ENCODE results near the gene DMD.
"Not testable (repeated sequence)": the region's sequence is repeated elsewhere in the genome, so short reads cannot be mapped to it uniquely, and the experiment has no call there.

Gene DMD

DNA sequence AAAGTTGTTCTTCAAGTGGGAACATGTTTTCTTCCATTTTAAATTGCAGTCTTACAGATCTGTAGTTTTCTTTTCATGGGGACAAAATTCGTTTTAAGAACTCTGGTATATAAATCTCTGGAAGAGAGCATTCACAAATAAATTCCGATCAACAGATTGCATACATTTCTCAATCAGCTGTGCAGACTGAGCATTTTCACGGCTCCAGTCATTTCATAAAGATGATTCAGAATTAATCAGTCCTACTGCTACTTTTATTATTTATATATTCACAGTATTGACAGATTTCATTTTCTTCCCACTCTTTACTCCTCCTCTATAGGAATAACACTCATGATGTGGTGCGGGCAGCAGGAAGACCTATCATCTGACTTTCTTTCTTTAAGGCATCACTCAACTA, 1604.6 kb downstream of the DMD start:
- H3K9me3 Mint-ChIP-seq, result no peaks in the 10 kb centered on the region
- H3K4me1 Mint-ChIP-seq, result no peaks in the 10 kb centered on the region
- H3K36me3 Mint-ChIP-seq, result no peaks in the 10 kb centered on the region
- H3K27me3 Mint-ChIP-seq, result no peaks in the 10 kb centered on the region
- H3K27ac Mint-ChIP-seq, result no peak overlapping the region
- H3K4me3 Mint-ChIP-seq, result no peak overlapping the region

DNA sequence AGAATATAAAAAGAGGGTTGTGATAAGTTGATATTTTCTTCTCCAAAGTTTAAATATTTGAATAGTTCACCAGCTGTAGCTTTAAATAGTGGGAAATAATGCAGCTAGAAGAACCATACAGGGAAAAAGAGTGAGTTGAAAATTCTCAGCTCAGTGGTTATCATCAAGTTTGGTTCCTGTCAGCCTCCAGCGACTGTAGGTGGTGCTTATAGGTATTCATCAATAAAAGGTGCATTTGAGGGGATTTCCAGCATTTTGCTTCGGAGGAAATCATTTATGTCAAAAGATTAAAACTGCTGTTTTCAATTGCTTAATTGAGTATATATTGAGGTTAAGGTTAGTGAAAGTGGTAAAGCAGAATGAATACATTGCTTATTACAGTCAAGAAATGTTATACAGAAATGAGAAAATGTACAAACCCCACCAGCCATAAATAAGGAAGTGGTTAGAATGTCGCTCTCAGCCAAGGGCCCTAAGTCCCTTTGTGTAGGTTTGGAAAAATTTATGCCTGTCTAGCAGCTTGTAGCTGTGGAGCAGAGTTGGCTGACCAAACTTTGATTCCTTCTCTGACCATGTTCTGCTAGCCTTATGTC, 1606.6 kb downstream of the DMD start:
- H3K27me3 Mint-ChIP-seq, result no peaks in the 10 kb centered on the region
- H3K9me3 Mint-ChIP-seq, result no peaks in the 10 kb centered on the region
- no peak overlapping the region for H3K27ac Mint-ChIP-seq
- no peak overlapping the region for H3K4me3 Mint-ChIP-seq
- H3K4me1 Mint-ChIP-seq, result no peaks in the 10 kb centered on the region
- no peaks in the 10 kb centered on the region for H3K36me3 Mint-ChIP-seq

DNA sequence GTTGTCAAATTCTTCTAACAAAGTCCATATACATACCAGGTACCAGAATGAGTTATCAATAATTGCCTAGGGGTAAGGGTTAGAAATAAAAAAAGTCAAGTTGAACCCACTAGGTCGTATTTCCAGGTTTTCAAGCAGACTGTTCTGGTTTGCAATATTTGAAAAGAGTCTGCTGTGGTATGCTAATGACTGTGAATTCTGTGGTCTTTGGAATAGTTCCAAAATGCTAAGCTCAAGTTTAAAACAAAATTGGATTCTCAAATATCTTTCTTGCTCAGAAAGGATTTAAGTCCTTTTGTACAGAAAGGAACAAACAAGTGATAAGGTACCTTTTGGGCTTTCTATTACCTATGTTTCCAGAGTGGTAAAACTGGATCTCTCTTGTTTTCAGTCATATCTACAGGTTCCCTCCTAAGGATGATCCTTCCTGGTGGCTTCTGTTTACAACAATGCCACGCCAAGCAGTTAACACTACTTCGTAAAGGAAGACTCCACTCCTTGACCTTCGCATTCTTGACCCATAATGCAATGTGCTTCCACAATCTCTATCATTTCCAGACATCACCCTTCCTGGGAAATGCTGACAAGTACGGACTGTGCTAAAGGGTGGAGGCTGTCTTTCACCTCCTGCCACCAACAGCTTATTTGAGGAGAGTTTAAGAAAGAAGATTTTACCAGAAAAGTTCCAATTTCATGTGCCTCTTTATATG, 1607.8 kb downstream of the DMD start:
- Mint-ChIP-seq H3K27me3 (no peaks in the 10 kb centered on the region), H3K4me3 (no peak overlapping the region), H3K27ac (no peak overlapping the region), H3K36me3 (no peaks in the 10 kb centered on the region), H3K9me3 (no peaks in the 10 kb centered on the region), H3K4me1 (no peaks in the 10 kb centered on the region)

- H3K9me3 Mint-ChIP-seq, result no peaks in the 10 kb centered on the region
- H3K27me3 Mint-ChIP-seq, result no peaks in the 10 kb centered on the region
- H3K4me3 Mint-ChIP-seq, result no peak overlapping the region
- no peaks in the 10 kb centered on the region for H3K4me1 Mint-ChIP-seq
- H3K36me3 Mint-ChIP-seq, result no peaks in the 10 kb centered on the region
- H3K27ac Mint-ChIP-seq, result no peak overlapping the region
These were observed 1610.5 kb downstream of the DMD start for GRCh38 chrX:31600823-31601222.

DNA sequence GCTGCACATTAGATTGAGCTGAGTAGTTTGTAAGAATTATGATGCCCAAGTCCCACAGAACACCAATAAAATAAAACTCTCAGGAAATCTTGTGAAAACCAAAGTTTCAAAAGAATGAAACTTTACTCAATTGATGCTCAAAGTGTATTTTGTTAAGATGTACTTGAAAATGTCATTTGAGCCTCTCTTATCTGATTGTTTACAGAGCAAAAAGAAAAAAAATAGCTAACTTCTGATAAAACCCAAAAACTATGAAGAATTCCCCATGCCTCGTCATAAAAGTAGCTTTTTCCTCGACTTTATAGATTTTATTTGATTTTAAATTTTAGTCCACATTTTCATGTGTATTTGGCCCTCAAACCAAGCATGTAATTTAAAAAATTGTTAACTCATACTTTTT, 1618.0 kb downstream of the DMD start:
- no peak overlapping the region for H3K27ac Mint-ChIP-seq
- no peaks in the 10 kb centered on the region for H3K4me1 Mint-ChIP-seq
- H3K27me3 Mint-ChIP-seq, result no peaks in the 10 kb centered on the region
- no peaks in the 10 kb centered on the region for H3K9me3 Mint-ChIP-seq
- H3K36me3 Mint-ChIP-seq, result no peaks in the 10 kb centered on the region
- H3K4me3 Mint-ChIP-seq, result no peak overlapping the region

DNA sequence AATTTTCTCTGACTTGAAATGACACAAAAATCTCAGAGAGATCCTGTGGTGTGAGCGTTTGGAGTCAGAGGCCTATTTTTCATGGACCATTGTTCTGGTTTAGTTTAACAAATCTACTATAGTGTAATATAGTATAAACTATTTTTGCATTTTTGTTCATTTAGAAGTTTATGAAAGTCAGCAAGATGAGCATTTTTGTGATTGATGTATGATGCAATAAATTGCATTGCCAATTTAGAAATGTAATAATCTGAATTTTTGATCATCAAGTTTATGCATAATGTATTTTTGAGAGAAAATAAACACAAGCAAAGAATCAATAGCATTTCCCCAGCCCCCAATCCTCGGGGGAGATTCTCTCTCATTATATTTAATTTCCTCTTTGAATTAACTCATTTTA, 1620.0 kb downstream of the DMD start:
- no peaks in the 10 kb centered on the region for H3K9me3 Mint-ChIP-seq
- no peak overlapping the region for H3K4me3 Mint-ChIP-seq
- no peaks in the 10 kb centered on the region for H3K36me3 Mint-ChIP-seq
- no peaks in the 10 kb centered on the region for H3K27me3 Mint-ChIP-seq
- no peak overlapping the region for H3K27ac Mint-ChIP-seq
- no peaks in the 10 kb centered on the region for H3K4me1 Mint-ChIP-seq

DNA sequence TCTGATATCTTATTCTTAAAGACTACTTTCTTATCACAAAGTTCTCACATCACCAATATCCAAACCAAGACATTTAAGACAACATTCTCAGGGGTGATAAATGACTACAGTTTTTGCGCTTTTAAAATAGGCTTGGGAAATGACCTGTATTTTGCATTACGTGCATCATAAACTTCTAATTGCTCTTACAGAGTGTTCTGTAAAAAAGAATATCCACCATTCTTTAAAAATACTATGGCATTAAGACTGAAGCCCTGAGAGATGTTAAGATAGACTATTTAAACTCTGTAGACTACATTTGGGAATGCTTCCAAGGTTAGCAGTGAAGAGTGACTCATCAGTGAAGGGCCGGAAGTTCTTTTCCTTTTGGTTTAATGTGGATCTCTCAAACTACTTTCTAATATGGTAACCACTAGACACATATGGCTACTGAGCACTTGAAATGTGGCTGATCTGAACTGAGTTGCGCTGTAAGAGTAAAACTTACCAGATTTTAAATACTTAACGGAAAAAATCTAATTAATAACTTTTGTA, 1620.7 kb downstream of the DMD start:
- H3K27ac Mint-ChIP-seq, result no peak overlapping the region

DNA sequence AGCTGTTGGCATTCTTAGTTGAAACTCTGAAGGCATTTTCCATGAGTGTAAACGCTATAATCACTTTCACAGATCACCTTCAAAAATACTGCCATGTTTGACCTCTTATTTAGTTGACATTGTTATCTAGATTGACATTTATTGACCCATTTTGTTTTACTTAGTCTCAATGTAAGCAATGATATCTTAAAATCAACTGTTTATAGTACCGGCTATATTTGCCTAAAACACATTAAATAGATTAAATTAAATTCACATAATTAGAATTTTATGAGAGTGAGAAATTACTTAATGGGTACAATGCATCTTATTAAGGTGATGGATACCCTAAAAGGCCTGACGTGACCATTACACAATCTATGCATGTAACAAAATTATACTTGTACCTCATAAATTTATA, 1621.8 kb downstream of the DMD start:
- Mint-ChIP-seq H3K36me3 (no peaks in the 10 kb centered on the region), H3K27me3 (no peaks in the 10 kb centered on the region), H3K9me3 (no peaks in the 10 kb centered on the region), H3K4me1 (no peaks in the 10 kb centered on the region), H3K27ac (no peak overlapping the region), H3K4me3 (no peak overlapping the region)

More for the DNA sequence above, 1620.7 kb downstream of the DMD start:
- Mint-ChIP-seq H3K4me1 (no peaks in the 10 kb centered on the region), H3K36me3 (no peaks in the 10 kb centered on the region), H3K27me3 (no peaks in the 10 kb centered on the region), H3K4me3 (no peak overlapping the region), H3K9me3 (no peaks in the 10 kb centered on the region)

DNA sequence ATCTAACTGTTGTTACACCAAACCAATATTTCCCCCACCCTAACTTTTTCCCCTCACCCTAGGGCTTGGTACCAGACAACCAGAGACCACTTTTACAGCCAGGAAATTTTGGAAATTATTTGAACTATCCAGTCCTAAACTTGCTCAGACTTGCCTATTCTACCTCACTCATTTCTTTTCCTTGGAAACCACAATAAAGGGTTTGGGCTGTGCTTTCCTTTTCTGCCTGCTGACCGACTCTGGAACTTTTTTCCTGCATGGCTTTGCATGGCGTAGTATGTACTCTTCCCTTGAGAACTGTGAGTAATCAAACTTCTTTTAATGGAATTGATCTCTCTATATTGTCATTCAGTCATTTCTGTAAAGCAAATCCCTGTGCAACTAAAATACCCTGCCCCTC, 1623.0 kb downstream of the DMD start:
- H3K4me3 Mint-ChIP-seq, result no peak overlapping the region
- no peaks in the 10 kb centered on the region for H3K9me3 Mint-ChIP-seq
- H3K27me3 Mint-ChIP-seq, result no peaks in the 10 kb centered on the region
- H3K36me3 Mint-ChIP-seq, result no peaks in the 10 kb centered on the region
- no peaks in the 10 kb centered on the region for H3K4me1 Mint-ChIP-seq
- no peak overlapping the region for H3K27ac Mint-ChIP-seq

DNA sequence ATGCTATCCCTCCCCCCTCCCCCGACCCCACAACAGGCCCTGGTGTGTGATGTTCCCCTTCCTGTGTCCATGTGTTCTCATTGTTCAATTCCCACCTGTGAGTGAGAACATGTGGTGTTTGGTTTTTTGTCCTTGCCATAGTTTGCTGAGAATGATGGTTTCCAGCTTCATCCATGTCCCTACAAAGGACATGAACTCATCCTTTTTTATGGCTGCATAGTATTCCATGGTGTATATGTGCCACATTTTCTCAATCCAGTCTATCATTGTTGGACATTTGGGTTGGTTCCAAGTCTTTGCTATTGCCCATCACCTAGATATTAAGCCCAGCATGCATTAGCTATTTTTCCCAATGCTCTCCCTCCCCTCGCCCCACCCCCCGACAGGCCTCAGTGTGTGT, 1627.5 kb downstream of the DMD start:
- H3K36me3 Mint-ChIP-seq, H3K9me3 Mint-ChIP-seq, H3K27me3 Mint-ChIP-seq, H3K27ac Mint-ChIP-seq, H3K4me1 Mint-ChIP-seq, H3K4me3 Mint-ChIP-seq: not testable (repeated sequence)

DNA sequence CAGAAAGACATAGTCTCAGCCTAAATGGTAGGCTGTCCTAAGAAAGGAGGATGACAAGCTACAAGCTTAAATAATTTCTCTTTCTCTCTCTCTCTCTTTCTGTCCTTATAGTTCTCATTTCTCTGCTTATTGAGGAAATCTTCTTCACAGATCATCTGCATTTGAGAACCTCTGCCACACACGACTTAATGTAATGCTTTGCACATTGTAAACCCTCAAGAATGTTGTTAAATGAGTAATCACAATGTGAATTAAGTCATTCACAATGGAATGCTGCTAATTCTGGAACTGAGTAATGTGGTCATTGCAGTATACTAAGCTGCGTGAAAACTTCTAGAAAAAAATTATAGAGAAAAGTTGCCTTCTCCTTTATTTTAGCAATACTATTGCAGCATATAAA, 1630.6 kb downstream of the DMD start:
- H3K36me3 Mint-ChIP-seq, result no peaks in the 10 kb centered on the region
- no peak overlapping the region for H3K27ac Mint-ChIP-seq
- H3K9me3 Mint-ChIP-seq, result no peaks in the 10 kb centered on the region
- no peaks in the 10 kb centered on the region for H3K27me3 Mint-ChIP-seq
- no peak overlapping the region for H3K4me3 Mint-ChIP-seq
- H3K4me1 Mint-ChIP-seq, result no peaks in the 10 kb centered on the region

DNA sequence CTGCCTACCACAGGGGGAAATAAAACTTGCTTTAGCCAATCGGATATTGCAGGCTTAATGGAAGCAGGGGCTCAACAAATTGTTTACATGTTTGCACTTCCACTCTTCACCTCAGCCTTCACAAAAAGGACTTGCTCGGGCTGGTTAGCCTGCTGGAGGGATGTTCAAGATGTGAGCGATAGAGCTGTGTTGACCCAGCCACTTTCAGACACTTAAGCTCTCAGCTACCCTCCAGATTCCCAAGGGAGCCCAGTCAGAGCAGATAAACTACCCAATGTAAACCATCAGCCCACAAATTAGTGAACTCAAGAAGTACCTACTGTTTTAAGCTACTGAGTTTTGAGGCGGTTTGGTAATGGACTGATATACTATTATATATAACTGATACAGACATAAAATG, 1631.1 kb downstream of the DMD start:
- no peak overlapping the region for H3K27ac Mint-ChIP-seq
- no peaks in the 10 kb centered on the region for H3K36me3 Mint-ChIP-seq
- no peaks in the 10 kb centered on the region for H3K27me3 Mint-ChIP-seq
- H3K4me3 Mint-ChIP-seq, result no peak overlapping the region
- no peaks in the 10 kb centered on the region for H3K9me3 Mint-ChIP-seq
- no peaks in the 10 kb centered on the region for H3K4me1 Mint-ChIP-seq

DNA sequence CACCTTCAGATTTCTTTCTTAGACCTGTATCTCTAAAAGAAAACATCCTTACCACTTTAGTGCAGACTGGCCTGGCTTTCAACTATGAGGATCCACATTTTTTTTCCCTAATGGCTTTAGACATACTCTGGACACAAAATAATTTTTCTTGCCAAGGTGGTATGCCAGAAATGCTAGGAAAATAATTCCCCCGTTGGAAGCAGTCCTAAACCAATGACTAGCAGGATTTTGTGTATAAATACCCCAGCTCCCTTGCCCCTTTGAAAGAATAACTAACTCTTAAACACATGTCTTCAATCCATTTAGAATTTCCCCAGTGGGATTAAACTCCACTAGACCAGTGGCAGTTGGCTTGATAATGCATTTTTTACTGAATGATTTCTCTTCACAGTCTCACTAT, 1639.0 kb downstream of the DMD start:
- Mint-ChIP-seq H3K27ac (no peak overlapping the region), H3K4me3 (no peak overlapping the region), H3K27me3 (no peaks in the 10 kb centered on the region), H3K4me1 (no peaks in the 10 kb centered on the region), H3K36me3 (no peaks in the 10 kb centered on the region), H3K9me3 (no peaks in the 10 kb centered on the region)

DNA sequence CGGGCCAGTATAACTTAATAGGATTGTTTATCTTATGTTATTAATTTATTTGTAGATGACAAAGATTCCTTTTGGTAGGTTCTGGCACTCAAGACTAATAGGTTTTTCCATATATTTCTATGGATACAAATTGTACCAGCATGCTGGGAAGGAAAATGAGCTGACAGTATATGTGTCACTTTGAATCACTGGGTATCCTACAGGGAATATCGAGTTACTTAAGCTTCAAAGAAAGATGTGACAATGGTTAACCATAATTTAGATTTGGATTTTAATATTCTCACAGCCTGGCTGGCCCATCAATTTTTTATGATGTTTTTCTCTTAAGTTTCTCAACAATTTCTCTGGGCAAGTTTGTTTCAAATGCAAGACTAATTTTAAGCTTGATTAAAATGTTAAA, 1640.7 kb downstream of the DMD start:
- Mint-ChIP-seq H3K4me3 (no peak overlapping the region), H3K4me1 (no peaks in the 10 kb centered on the region), H3K27me3 (no peaks in the 10 kb centered on the region), H3K36me3 (no peaks in the 10 kb centered on the region), H3K27ac (no peak overlapping the region), H3K9me3 (no peaks in the 10 kb centered on the region)

- Mint-ChIP-seq H3K9me3 (no peaks in the 10 kb centered on the region), H3K4me3 (no peak overlapping the region), H3K4me1 (no peaks in the 10 kb centered on the region)
These were observed 1647.6 kb downstream of the DMD start for GRCh38 chrX:31563792-31564191.

DNA sequence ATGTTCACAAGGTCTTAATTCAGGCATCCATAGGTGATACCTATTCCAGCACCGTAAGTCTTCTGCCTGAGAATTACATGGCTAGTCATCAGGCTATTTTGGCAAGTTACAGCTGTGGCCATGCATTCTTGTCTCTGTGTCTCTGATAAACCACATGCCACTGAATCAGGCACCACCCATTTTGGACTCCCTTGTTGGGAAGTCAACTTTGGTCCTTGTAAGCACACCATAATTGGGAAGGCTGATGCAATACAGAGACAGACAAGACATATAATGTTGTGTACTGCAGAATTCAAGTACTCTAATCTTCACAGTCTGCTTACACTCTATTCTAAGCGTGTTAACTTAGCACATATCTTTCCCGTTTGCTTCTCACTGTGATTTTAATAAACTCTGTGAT, 1655.8 kb downstream of the DMD start:
- Mint-ChIP-seq H3K27me3 (no peaks in the 10 kb centered on the region), H3K36me3 (no peaks in the 10 kb centered on the region), H3K27ac (no peak overlapping the region), H3K4me3 (no peak overlapping the region), H3K4me1 (no peaks in the 10 kb centered on the region), H3K9me3 (no peaks in the 10 kb centered on the region)

More at GRCh38 chrX:31563792-31564191, 1647.6 kb downstream of the DMD start:
- Mint-ChIP-seq H3K36me3 (no peaks in the 10 kb centered on the region), H3K27ac (no peak overlapping the region), H3K27me3 (no peaks in the 10 kb centered on the region)

GRCh38 chrX:31551913-31552312, 1659.4 kb downstream of the DMD start:
- Mint-ChIP-seq H3K9me3 (no peaks in the 10 kb centered on the region), H3K27ac (no peak overlapping the region), H3K36me3 (no peaks in the 10 kb centered on the region), H3K4me3 (no peak overlapping the region), H3K4me1 (no peaks in the 10 kb centered on the region), H3K27me3 (no peaks in the 10 kb centered on the region)

All from activated naive CD4-positive, alpha-beta T cell treated with anti-CD3 and anti-CD28 coated beads, Interleukin-2, amount 50 U/mL, for 24 hours (primary cell).